Ishikawa (cell line): ENCODE data around the gene REXO1.

Experiments used
- FOXM1 ChIP-seq: IDR thresholded peaks from 2 replicates; pipeline ENCODE4 v1.6.1; 2012; ENCODE audit warnings: low read depth, borderline replicate concordance
- RAD21 ChIP-seq: IDR thresholded peaks from 2 replicates; pipeline ENCODE4 v1.6.1; 2012; ENCODE audit warnings: low read depth

GRCh38 chr19:1767464-1767933, 80.8 kb downstream of the REXO1 start:
- no peak for TF ChIP-seq FOXM1
- TF ChIP-seq RAD21: peak; percentile 92
